ENCODE data around the gene MED9. TPM values are rescaled to one million over a fixed set of nuclear protein-coding genes. Genes with fewer than 3 reads are reported as not detected.

MED9 gene
- total RNA-seq, 1 experiment from 2014 or later = 8.1 TPM

- Mint-ChIP-seq H3K27ac (ENCODE audit: low read depth, unreplicated experiment) (no peak overlapping the region), H3K4me1 (ENCODE audit: insufficient read depth, unreplicated experiment) (no peaks in the 10 kb centered on the region), H3K36me3 (ENCODE audit: insufficient read depth, unreplicated experiment) (peaks cover 23% of the 10 kb centered on the region), H3K27me3 (ENCODE audit: insufficient read depth, unreplicated experiment) (no peaks in the 10 kb centered on the region), H3K9me3 (ENCODE audit: unreplicated experiment) (no peaks in the 10 kb centered on the region), H3K4me3 (ENCODE audit: unreplicated experiment) (no peak overlapping the region)
- ChIA-PET CTCF (interaction anchor here (0.7 to 3.5 kb wide), 3 partner anchors 54 to 146 kb away, joined by 5 to 42 read pairs (median 19); no protein-coding TSS in a partner anchor), POLR2A (interaction anchor here (0.7 to 1.1 kb wide), 2 partner anchors 123 to 181 kb away, joined by 3 read pairs; no protein-coding TSS in a partner anchor)
- no peak for TF ChIP-seq CTCF (IDR thresholded peaks at IDR 0.05; ENCODE audit: unreplicated experiment)
- DNase-seq (ENCODE audit: unreplicated experiment) = no peak
- intact Hi-C loops (cut with micrococcal nuclease) = no loop called here
- BruUV-seq (replicated peaks) = no TSS peak
Observed at GRCh38 chr17:17494870-17495535, 18.2 kb downstream of the MED9 start.

- no peaks in the 10 kb centered on the region for H3K27me3 Mint-ChIP-seq (ENCODE audit: insufficient read depth, unreplicated experiment)
- peaks cover 23% of the 10 kb centered on the region for H3K36me3 Mint-ChIP-seq (ENCODE audit: insufficient read depth, unreplicated experiment)
- H3K4me3 Mint-ChIP-seq (ENCODE audit: unreplicated experiment) = no peak overlapping the region
- intact Hi-C loops (cut with micrococcal nuclease) = loop anchor here (1.0 to 2.0 kb wide), 4 partner anchors 75 to 147 kb away; no protein-coding TSS in a partner anchor
- POLR2A ChIA-PET = interaction anchor here (0.7 to 1.5 kb wide), 4 partner anchors 100 to 180 kb away, joined by 3 to 11 read pairs (median 3); no protein-coding TSS in a partner anchor
- CTCF ChIA-PET = interaction anchor here (0.6 to 3.5 kb wide), 16 partner anchors 9 to 146 kb away, joined by 3 to 42 read pairs (median 8); partner anchors contain the start of gene PEMT
- H3K27ac Mint-ChIP-seq (ENCODE audit: low read depth, unreplicated experiment) = no peak overlapping the region
- no peaks in the 10 kb centered on the region for H3K4me1 Mint-ChIP-seq (ENCODE audit: insufficient read depth, unreplicated experiment)
- no peaks in the 10 kb centered on the region for H3K9me3 Mint-ChIP-seq (ENCODE audit: unreplicated experiment)
- no TSS peak for BruUV-seq (replicated peaks)
- no peak for TF ChIP-seq CTCF (IDR thresholded peaks at IDR 0.05; ENCODE audit: unreplicated experiment)
- no peak for DNase-seq (ENCODE audit: unreplicated experiment)
Observed at GRCh38 chr17:17495536-17496188, 18.9 kb downstream of the MED9 start.

- intact Hi-C loops (cut with micrococcal nuclease) = loop anchor here (1.0 to 2.0 kb wide), 4 partner anchors 74 to 146 kb away; no protein-coding TSS in a partner anchor
- POLR2A ChIA-PET = interaction anchor here (0.6 to 1.5 kb wide), 13 partner anchors 16 to 639 kb away, joined by 3 to 11 read pairs (median 3); partner anchors contain the start of genes MED9 and PEMT
Observed at GRCh38 chr17:17496189-17497064, 19.6 kb downstream of the MED9 start, which contains the start of gene RASD1. Gene RASD1, minus strand, starts transcription at chr17:17496395. Its CDS starts 214 bp downstream, at chr17:17496181.

More at GRCh38 chr17:17496189-17497064, 19.6 kb downstream of the MED9 start, which contains the start of gene RASD1:
- Mint-ChIP-seq H3K27ac (ENCODE audit: low read depth, unreplicated experiment) (no peak within 1 kb of the TSS), H3K36me3 (ENCODE audit: insufficient read depth, unreplicated experiment) (peaks cover 19% of the 10 kb centered on the region), H3K27me3 (ENCODE audit: insufficient read depth, unreplicated experiment) (no peaks in the 10 kb centered on the region), H3K9me3 (ENCODE audit: unreplicated experiment) (no peaks in the 10 kb centered on the region), H3K4me3 (ENCODE audit: unreplicated experiment) (peak within 1 kb of the TSS; percentile 57), H3K4me1 (ENCODE audit: insufficient read depth, unreplicated experiment) (no peaks in the 10 kb centered on the region)
- BruUV-seq (replicated peaks) = no TSS peak
- peak; percentile 88 for TF ChIP-seq CTCF (IDR thresholded peaks at IDR 0.05; ENCODE audit: unreplicated experiment)
- CTCF ChIA-PET = interaction anchor here (0.6 to 3.5 kb wide), 33 partner anchors 9 to 531 kb away, joined by 3 to 42 read pairs (median 4); partner anchors contain the start of gene PEMT
- DNase-seq (ENCODE audit: unreplicated experiment) = peak; percentile 69
